GM18498 (cell line): ENCODE data around the gene RFNG.

Experiments used
- ATAC-seq: cut with Tn5 transposase; IDR thresholded peaks from one replicate; pipeline ENCODE4 v1.9.1; 2021; ENCODE audit warnings: mild to moderate bottlenecking, moderate library complexity; ENCODE audit not compliant: unreplicated experiment

Gene RFNG

GRCh38 chr17:82029990-82030469 lies 21.6 kb downstream of the RFNG start:
- ATAC-seq: no peak

- no peak for ATAC-seq
These were observed 22.2 kb downstream of the RFNG start for GRCh38 chr17:82029391-82029790.

DNA sequence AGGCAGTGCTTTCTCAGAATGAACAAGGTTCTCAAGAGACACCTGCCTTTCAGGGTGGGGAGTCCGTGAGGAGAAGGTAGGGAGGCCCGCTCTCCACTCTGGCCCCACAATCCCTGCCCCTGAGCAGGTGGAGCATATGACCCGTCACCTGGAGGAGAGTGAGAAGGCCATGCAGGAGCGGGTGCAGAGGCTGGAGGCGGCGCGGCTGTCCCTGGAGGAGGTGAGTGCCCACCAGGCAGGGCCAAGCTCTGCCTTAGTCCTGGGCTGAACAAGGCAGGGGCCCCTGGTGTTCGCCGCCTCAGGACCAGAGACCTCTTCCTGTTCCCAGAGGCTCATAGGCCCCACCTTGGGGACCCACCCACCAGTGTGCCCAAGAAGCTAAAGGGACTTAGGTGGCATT lies 22.6 kb downstream of the RFNG start:
- ATAC-seq: no peak

DNA sequence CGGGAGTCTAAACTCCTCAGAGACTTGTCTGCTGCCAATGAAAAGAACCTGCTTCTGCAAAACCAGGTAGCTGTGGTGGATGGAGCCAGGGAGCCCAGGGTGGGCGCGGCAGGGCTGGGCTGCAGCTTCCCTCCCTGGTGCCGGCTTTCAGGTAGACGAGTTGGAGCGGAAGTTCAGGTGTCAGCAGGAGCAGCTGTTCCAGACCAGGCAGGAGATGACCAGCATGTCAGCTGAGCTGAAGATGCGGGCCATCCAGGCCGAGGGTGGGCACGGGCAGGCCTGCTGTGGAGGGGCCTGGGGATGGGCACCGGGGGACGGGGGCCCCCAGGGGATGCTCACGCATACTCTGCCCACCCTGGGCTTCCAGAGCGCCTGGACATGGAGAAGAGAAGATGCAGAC lies 23.4 kb downstream of the RFNG start:
- no peak for ATAC-seq

DNA sequence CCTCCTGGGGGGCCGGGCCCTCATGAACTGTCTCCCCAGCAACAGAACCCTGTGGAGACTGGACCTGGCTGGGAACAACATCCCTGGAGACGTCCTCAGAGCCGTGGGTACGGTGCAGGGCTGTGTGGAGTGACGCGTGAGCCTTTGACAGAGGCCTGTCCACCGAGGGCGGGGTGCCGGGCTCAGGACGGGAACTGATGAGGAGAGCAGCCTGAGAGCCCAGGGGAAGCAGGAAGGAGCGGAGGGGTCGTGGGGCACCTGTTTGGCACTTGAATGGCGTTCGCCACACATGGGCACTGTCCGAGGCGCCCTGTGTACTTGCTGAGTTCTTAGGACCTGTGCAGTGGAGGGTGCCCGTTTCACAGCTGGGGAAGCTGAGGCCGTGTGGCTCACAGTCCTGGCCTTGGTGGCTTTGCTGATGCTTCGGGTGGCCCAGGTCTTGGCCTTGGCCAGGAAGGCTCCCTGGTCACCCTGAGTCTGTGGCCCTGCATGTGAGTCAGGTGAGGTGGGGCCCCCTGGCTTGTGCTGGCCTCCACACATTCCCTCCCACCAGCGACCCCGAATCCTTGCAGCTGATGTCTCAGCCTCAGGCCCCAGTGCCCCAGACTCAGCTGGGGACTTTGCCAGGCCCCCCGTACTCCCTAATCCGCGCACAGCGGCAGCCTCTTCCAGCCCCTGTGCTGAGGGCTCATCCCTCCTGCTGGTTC lies 26.1 kb downstream of the RFNG start:
- ATAC-seq: no peak

GRCh38 chr17:82024859-82025258 lies 26.8 kb downstream of the RFNG start:
- no peak for ATAC-seq

- ATAC-seq: peak; percentile 3
These were observed 28.0 kb downstream of the RFNG start for GRCh38 chr17:82023447-82024241.

DNA sequence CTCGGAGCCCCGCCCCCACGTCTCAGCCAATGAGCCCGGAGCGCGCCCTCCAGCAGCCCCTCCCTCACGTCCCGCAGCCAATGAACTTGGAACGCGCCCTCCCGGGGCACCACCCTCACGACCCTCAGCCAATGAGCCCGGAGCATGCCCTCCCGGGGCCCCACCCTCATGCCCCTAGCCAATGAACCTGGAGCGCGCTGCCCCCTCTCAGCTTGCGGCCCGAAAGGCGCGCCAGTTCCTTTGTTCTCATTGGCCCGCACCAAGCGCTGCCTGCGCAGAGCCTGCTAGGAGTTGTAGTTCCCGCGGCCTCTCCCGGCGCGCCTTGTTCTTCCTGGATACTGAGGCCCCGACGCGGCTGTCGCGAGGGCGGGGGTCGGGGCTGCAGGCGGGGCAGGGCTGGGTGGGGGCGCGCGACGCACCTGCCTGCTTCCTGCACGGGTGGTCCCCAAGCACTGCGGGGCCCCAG lies 28.6 kb downstream of the RFNG start, which contains the start of gene LRRC45:
TSS of gene LRRC45 (plus strand) at position 325 of the 466 bp plus-strand sequence. CDS start 339 bp downstream, outside the sequence.
- peak; percentile 86 for ATAC-seq

GRCh38 chr17:82022310-82022980 lies 29.2 kb downstream of the RFNG start, which contains the start of gene CENPX:
Gene CENPX (minus strand): TSS chr17:82022878. CDS start chr17:82022861, 17 bp downstream.
- peak; percentile 17 for ATAC-seq

DNA sequence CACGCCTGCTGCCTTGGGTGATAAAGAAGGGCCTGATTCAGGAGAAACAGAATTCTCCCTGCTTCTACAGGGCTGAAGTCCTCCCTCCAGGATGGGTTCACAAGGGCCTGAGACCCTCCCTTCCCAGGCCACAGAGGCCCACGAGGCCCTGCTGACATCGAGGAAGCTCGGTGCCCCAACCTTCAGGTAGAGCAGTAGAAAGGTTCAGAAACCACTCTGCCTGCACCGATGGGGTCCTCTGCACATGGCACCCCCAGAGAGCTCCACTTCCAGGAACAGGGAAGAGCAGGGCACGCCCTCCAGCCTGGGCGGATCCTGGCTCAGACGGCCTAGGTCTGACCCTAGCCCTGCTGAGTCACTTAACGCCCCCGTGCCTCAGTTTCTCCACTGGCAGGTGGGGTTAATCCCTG lies 29.7 kb downstream of the RFNG start:
- ATAC-seq: no peak

DNA sequence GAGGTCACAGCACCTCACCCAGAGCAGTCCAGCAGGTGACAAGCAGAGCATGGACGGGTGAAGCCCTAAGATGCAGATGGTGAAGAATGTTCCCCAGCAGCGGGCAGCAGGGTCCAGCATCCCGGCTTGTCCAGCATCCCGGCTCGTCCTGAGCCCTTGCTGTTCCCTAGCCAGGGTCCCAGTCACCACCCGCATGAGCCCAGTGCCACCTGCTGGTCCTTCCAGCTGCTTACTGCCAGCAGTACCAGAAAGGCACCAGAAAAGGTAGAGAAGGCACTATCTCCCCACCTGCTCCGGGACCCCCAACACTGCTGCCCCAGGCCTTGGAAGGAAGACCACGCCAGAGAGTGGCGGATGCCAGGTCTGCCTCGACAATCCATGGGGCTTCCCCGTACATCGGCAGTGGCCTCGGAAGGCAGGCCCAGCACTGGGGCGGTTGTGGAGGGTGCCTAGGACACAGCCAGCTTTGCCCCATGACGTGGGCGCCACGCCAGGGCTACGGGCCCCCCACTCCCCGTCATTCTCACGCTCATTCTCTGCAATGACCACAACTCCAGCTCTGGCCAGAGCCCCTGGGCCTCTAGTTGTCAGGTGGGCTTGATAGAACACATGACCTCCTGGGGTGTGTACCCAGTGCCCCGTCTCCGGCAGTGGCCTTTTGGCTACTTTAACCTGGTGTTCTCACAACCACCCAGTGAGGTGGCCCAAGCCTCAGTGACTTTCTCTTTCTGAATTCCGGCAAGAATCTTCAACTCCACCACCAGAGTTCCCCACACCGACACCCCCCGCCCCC lies 30.3 kb downstream of the RFNG start:
- no peak for ATAC-seq

DNA sequence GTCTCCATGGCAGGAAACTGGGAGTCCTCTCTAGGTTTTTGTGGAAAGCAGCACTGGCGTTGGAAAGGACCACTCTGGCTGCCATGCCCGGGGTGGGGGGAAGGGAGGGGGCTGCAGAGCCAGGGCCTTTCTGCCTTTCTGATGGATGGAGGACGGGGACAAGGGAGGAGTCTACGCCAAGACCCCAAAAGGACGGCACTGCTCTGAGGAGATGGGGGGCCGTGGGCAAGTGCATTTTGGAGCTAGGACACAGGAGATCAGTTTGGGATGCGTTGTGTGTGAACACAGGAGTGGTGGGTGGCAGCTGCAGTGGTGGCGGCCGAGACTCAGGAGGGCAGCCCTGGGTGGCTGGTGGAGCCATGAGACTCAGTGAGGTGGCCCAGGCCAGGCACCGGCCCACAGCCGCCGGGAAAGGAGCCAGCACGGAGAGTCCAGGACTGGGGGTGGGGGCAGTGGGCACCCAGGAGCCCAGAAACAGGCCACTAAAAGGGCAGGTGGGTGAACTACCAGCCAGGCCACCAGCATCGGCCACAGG lies 31.0 kb downstream of the RFNG start:
- ATAC-seq: no peak

DNA sequence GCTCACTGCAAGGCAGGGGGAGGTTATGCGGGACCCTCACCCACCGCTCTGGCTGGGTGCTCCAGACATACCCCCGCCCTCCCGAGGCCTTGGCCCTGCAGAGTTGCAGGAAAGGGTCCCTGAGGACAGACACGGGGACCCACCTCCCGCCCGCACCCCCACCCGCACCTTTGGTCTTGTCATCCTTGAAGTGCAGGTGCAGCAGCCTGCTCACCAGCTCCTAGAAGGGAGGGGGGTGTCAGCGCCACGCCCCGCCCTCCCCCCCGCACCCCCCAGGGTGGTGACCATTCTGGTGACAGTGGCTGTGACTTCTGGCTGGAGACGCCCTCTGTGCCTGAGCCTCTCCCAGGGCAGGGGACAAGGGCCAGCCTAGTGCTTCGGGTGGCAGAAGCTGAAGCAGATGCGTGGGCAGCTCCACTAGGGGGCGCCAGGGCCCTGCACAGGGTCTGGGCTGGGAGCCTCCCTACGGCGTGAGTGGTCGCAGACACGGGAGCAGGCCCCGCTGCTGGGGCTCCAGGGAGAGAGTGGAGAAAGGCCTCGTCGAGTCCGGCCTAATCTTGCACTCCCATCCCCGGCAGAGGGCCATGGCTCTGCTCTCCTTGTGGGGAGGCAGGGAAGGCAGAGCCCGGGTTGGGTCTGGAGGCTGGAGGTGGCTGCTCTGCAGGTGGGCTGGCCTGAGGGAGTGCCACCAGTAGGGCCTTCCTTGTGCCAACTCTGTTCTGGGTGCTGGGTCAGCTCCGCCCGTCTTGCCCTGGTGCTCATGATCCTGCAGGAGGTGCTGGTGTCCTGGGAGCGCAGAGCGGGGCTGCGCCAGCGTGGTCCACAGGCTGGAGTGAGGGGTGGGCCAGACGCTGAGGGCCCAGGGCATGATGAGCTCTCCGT lies 31.7 kb downstream of the RFNG start:
- ATAC-seq: no peak

DNA sequence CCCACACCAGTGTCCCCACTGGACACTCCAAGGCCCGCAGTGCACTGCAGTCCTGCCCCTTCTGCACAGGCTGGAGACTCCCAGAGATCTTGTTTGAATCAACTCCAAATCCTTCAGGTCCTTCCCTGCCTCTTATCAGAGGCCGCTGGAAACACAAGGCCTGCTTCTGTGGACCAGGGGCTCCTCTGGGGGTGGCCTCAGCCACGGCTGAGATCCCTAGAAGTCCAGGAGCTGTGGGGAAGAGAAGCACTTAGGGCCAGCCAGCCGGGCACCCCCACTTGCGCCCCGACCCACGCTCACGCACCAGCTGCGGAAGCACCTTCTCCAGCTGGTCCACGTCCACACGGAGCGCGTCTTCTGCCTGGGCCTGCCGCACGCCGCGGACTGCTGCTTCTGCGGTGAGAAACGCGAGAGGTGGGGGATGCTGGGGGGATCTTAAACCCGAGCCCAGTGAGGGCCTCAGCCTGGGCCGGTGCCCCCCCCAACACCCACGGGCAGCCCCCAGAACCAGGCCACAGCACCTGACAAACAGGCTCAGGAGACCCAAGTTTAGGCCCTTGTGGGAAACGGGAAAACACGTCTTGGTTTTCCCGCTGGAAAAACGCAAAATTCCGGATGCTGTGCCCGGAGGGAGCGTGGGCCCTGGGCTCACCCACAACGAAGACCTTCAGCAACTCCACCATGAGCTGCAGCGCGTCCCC lies 32.5 kb downstream of the RFNG start:
- no peak for ATAC-seq

DNA sequence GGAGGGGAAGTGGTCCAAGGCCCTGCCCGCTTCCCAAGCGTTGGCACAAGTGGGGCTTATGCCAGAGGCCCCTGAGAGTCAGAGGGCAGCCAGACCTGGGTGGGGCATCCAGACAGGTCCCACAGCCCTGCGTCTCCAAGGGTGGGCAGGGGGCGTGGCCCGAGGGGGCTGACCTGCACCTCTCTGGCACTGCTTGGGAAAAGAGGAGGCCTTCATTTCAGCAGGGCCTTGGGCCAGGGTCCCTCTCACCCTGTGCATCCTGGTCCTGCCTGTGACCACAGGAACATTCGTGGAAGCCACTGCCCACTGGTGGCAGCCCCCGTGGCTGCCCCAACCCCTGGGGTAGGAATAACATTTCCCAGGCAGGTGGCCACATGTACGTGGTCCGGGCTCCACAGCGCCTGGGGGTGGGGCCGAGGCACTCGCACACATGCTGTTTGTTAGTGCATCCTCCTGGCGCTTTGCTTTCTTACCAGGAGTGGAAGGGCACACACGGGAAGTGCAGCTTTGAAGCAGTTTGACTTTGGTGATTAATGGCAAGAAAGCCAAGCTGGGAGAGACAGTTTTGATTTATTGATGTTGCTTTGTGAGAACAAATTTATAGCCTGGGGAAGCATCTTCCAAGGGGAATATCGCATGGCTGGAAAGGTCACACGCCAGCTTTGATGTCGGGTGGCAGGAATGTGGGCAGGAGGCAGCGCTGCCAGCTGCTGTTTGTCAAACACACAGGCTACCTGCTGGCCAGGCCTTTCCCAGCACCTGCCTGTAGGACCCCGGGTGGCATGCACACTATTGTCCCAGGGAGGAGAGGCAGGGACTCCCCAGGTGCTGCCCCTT lies 33.2 kb downstream of the RFNG start:
- no peak for ATAC-seq

GRCh38 chr17:82017612-82018151 lies 33.9 kb downstream of the RFNG start:
- ATAC-seq: no peak

DNA sequence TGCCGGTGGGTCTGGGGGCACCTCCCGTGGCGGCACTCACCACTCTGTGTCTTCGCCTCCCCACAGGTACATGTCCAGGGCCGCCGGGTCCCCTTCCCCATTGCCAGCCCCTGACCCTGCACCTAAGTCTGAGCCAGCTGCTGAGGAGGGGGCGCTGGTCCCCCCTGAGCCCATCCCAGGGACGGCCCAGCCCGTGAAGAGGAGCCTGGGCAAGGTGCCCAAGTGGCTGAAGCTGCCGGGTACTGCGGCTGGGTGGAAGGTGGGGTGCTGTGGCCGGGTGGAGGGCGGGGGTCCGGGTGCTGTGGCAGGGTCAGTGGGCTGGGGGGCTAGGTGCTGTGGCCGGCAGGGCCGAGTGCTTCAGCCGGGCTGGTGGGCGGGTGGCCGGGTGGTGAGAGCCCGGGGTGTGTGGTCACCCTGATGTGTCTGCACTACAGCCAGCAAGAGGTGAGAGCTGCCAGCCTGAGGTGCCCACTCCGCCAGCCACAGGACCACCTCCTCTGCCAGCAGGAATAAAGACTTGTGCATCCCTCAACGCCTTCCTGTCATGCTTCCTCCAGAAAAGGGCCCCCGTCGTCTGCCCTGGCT lies 34.6 kb downstream of the RFNG start:
- no peak for ATAC-seq
